Smooth muscle cell (in vitro differentiated cells): Measurements from ENCODE around the gene SOHLH1. TPM values are rescaled to one million over a fixed set of nuclear protein-coding genes. Genes with fewer than 3 reads are reported as not detected.

Experiments used
- DNase-seq: peaks from one replicate; lab custom pipeline; 2025; ENCODE audit not compliant: unreplicated experiment; lab: John Stamatoyannopoulos, UW
- H2AFZ ChIP-seq: fragments of 200-600 bp; sonication (generic); 2 replicates; pipeline ENCODE4 v1.6.0; 2016; ENCODE audit warnings: antibody characterized with exemption, low read depth, mild to moderate bottlenecking
- H3F3A ChIP-seq: fragments of 200-600 bp; sonication (generic); 2 replicates; pipeline ENCODE4 v1.6.0; 2017; ENCODE audit warnings: antibody characterized with exemption, low read depth
- H3K27ac ChIP-seq: fragments of 200-600 bp; sonication (generic); 2 replicates; pipeline ENCODE4 v1.5.1; 2016; ENCODE audit warnings: low read depth, mild to moderate bottlenecking
- H3K27me3 ChIP-seq: fragments of 200-600 bp; sonication (generic); 2 replicates; pipeline ENCODE4 v1.6.1; 2016; ENCODE audit warnings: low read depth, mild to moderate bottlenecking
- H3K36me3 ChIP-seq: fragments of 200-600 bp; sonication (generic); 2 replicates; pipeline ENCODE4 v1.5.1; 2016; ENCODE audit warnings: low read depth
- H3K4me1 ChIP-seq: fragments of 200-600 bp; sonication (generic); 2 replicates; pipeline ENCODE4 v1.5.1; 2016; ENCODE audit warnings: low read depth
- H3K4me2 ChIP-seq: fragments of 200-600 bp; sonication (generic); 2 replicates; pipeline ENCODE4 v1.6.0; 2016; ENCODE audit warnings: mild to moderate bottlenecking
- H3K4me3 ChIP-seq: fragments of 200-600 bp; sonication (generic); 2 replicates; pipeline ENCODE4 v1.5.1; 2016; ENCODE audit warnings: mild to moderate bottlenecking
- H3K79me2 ChIP-seq: fragments of 200-600 bp; sonication (generic); 2 replicates; pipeline ENCODE4 v1.6.0; 2016; ENCODE audit warnings: low read depth, mild to moderate bottlenecking
- H3K9ac ChIP-seq: fragments of 200-600 bp; sonication (generic); 2 replicates; pipeline ENCODE4 v1.6.0; 2016; ENCODE audit warnings: low read depth
- H3K9me3 ChIP-seq: fragments of 200-600 bp; sonication (generic); replicated peaks from 2 replicates; pipeline ENCODE4 v1.5.1; 2016; ENCODE audit warnings: low read depth
- H4K20me1 ChIP-seq: fragments of 200-600 bp; sonication (generic); 2 replicates; pipeline ENCODE4 v1.6.0; 2016; ENCODE audit warnings: low read depth
- WGBS: methylation state at CpG from one replicate; pipeline ENCODE4 v1.1.7; 2016; ENCODE audit warnings: low lambda C conversion rate; 5-methylcytosine and 5-hydroxymethylcytosine counted together
- polyA plus RNA-seq: library from polyadenylated mRNA; unstranded; fragments of >200 nt; fragmentation: Nextera tagmentation; extraction: Ambion mirVana; gene quantifications from 2 replicates; pipeline ENCODE4 v1.2.1, GENCODE V29; 2016
- total RNA-seq: library from RNA; depleted of rRNA; stranded (reverse); fragments of >200 nt; gene quantifications from 2 replicates; pipeline ENCODE4 v1.2.3, GENCODE V29; 2014
- TF ChIP-seq, protein P1 (sequence below): fragments of 200-600 bp; sonication (generic); IDR thresholded peaks from 2 replicates; pipeline ENCODE4 v1.5.1; 2017; ENCODE audit warnings: borderline replicate concordance, mild to moderate bottlenecking, antibody characterized with exemption; ENCODE audit not compliant: insufficient read depth, poor library complexity, severe bottlenecking

SOHLH1 gene
- total and polyA plus RNA-seq, 2 experiments from 2014 or later = not detected

DNA sequence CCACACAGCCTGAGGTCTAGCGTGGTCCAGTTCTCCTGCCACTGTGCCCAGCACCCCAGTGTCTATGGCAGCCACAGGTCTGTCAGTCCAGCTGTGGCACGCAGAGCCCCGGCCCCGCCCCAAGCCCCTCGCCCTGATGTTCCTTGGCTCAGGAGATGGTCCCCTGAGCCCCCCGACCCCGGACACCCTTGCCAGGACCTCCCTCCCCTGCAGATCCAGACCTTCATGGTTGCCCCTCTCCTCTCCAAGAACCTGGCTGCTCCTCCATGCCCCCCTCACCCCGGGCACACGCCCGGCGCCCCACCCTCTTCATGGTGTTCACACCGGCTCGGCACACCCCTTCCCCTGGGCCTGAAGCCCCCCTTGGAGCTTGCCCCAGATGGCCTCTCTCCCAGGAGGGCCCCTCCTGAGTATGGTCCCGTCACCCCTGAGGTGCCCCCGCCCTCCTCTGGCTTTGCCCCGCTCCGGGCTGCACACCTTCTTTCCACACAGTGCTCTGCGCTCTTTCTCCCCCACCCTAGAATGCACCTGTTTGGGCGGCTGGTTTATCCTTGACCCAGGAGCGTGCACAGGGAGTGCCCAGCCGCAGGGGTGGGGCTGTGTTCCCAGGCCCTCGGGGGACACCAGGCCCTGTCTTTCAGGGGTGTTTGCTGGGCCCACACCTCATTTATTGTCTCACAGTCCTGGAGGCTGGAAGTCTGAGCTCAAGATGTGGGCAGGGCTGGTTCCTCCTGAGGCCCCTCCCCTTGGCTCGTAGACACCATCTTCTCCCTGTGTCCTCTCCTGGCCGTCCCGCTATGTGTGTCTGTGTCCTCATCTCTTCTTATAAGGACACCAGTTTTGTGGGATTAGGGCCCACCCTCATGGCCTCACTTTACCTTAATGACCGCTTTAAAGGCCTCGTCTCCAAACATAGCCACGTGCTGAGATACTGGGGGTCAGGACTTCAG, 40.3 kb upstream of the SOHLH1 start:
- Histone ChIP-seq H3K4me2 (no peak overlapping the region), H3K27me3 (peaks cover 40% of the 10 kb centered on the region), H3F3A (no peaks in the 10 kb centered on the region), H3K79me2 (no peaks in the 10 kb centered on the region), H3K36me3 (no peaks in the 10 kb centered on the region), H3K27ac (no peak overlapping the region), H3K4me3 (no peak overlapping the region), H3K9ac (no peak overlapping the region), H3K9me3 (no peaks in the 10 kb centered on the region), H3K4me1 (no peaks in the 10 kb centered on the region), H4K20me1 (no peaks in the 10 kb centered on the region), H2AFZ (no peak overlapping the region)
- no peak for DNase-seq
- WGBS = 89% methylated on average over 22 of the region's 28 CpGs
- TF ChIP-seq, protein P1, sequence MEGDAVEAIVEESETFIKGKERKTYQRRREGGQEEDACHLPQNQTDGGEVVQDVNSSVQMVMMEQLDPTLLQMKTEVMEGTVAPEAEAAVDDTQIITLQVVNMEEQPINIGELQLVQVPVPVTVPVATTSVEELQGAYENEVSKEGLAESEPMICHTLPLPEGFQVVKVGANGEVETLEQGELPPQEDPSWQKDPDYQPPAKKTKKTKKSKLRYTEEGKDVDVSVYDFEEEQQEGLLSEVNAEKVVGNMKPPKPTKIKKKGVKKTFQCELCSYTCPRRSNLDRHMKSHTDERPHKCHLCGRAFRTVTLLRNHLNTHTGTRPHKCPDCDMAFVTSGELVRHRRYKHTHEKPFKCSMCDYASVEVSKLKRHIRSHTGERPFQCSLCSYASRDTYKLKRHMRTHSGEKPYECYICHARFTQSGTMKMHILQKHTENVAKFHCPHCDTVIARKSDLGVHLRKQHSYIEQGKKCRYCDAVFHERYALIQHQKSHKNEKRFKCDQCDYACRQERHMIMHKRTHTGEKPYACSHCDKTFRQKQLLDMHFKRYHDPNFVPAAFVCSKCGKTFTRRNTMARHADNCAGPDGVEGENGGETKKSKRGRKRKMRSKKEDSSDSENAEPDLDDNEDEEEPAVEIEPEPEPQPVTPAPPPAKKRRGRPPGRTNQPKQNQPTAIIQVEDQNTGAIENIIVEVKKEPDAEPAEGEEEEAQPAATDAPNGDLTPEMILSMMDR = no peak

DNA sequence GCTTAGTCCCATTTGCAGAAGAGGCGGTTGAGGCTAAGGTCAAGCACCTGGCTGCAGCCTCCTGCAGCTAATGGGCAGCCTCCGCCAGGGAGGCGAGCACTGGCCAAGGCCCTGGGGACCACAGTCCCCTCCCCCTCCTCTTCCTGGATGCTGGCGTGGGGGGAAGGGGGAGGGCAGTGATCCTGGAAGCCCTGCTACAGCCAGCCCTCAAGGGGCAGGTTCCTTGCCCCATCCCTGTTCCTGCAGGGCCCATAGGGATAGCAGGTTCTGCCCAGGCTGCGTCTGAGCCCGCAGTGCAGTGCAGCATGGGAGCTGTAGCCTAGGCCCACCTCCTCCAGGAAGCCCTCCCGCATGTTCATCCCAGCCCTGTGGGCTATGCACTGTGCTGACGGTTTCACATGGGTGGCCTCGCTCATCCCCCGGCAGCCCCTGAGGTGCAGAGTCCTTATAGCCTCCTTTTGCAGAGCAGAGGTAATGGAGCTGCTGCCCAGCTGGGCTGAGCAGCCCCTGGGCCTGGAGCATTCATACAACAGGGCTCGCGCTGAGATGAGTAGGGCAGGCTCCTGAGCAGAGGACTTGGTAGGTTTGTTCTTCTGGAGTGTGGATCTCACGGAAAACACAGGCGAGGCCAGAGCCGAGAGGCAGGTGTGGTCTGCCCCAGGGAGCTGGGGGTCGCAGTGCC, 38.7 kb upstream of the SOHLH1 start:
- no peak overlapping the region for H3K27ac ChIP-seq
- TF ChIP-seq, protein P1 = no peak
- H3K4me1 ChIP-seq = no peaks in the 10 kb centered on the region
- no peak overlapping the region for H3K9ac ChIP-seq
- no peak overlapping the region for H3K4me2 ChIP-seq
- H4K20me1 ChIP-seq = no peaks in the 10 kb centered on the region
- no peak overlapping the region for H3K4me3 ChIP-seq
- no peak for DNase-seq
- H3K79me2 ChIP-seq = no peaks in the 10 kb centered on the region
- H3K36me3 ChIP-seq = no peaks in the 10 kb centered on the region
- no peaks in the 10 kb centered on the region for H3F3A ChIP-seq
- WGBS = 85% methylated on average over 16 of the region's 16 CpGs
- H2AFZ ChIP-seq = no peak overlapping the region
- H3K27me3 ChIP-seq = peaks cover 41% of the 10 kb centered on the region
- H3K9me3 ChIP-seq = no peaks in the 10 kb centered on the region

DNA sequence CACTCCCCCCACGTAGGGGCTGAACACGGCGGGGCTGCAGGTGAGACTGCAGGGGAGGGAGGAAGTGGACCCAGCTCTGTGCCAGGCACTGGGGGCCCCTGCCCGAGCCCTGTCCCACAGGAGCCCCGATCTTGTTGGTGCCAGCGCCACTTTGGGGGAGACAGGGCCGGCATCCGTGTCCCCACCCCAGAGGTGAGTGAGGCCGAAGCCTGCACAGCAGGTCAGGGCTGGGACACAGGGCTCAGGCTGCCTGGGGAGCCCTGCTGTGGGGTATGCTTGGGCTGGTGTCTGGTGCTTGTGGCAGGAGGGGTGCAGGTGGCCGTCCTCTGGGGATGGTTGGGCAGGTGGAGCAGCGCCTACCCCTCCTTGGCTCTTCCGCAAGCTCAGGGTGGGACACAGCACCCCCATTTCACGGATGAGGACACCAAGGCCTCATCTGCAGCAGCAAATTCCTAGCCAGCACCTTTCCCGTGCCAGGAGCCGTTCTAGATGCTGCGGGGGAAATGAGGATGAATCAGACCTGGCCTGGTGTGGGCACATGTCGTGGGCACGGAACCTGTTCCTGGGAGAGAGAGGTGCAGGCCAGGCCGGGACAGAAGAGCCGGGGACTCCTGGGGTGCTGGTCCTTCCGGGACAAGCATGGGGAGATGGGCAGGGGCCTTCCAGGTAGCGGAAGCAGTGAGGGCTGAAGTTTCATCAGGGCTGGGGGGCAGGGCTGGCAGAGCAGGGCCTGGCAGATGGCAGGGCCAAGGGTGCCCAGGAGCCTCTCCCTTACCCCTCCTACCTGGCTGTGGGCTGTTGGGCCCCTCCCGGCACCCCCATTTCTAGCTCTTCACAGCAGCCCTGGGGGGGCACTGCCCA, 37.9 kb upstream of the SOHLH1 start:
- WGBS = 84% methylated on average over 23 of the region's 23 CpGs
- Histone ChIP-seq H2AFZ (no peak overlapping the region), H3K9me3 (no peaks in the 10 kb centered on the region), H4K20me1 (no peaks in the 10 kb centered on the region), H3K27ac (no peak overlapping the region), H3K9ac (no peak overlapping the region), H3K79me2 (no peaks in the 10 kb centered on the region), H3K4me2 (no peak overlapping the region), H3K4me1 (no peaks in the 10 kb centered on the region), H3K4me3 (no peak overlapping the region), H3F3A (no peaks in the 10 kb centered on the region), H3K36me3 (no peaks in the 10 kb centered on the region), H3K27me3 (peaks cover 41% of the 10 kb centered on the region)
- TF ChIP-seq, protein P1 = no peak
- DNase-seq = no peak
